H1 (cell line): ENCODE measurements around the gene ELMO1. TPM values are rescaled to one million over a fixed set of nuclear protein-coding genes. Genes with fewer than 3 reads are reported as not detected.

ENCODE experiments used
- EGR1 ChIP-seq: IDR thresholded peaks from 2 replicates; pipeline ENCODE4 v1.6.1; 2011; ENCODE audit warnings: low read depth, low read length, borderline replicate concordance
- SIN3A ChIP-seq, 2 experiments: IDR thresholded peaks in 1 of 2; conservative IDR thresholded peaks in 1 of 2; 2 replicates each; pipeline ENCODE4 v1.6.1; 2011 to 2012; ENCODE audit warnings: low read length in 2 of 2, improper control_type of control experiment in 1 of 2, low read depth in 1 of 2, mild to moderate bottlenecking in 1 of 2
- TAF7 ChIP-seq: optimal IDR thresholded peaks from 2 replicates; pipeline ENCODE3; 2011; ENCODE audit warnings: low read depth, mild to moderate bottlenecking, inconsistent platforms, low read length, moderate library complexity, borderline replicate concordance
- TEAD4 ChIP-seq: IDR thresholded peaks from 2 replicates; pipeline ENCODE4 v1.6.1; 2012; ENCODE audit warnings: low read depth, low read length, inconsistent platforms, mixed read lengths
- polyA plus RNA-seq, 7 experiments: library from polyadenylated mRNA; depleted of rRNA in 3 of 7; stranded (reverse) in 5 of 7; unstranded in 2 of 7; fragments of >200 nt in 5 of 7; fragments of 200-250 nt in 2 of 7; gene quantifications; 1 replicate in 5 of 7; 2 replicates in 1 of 7; 4 replicates in 1 of 7; pipeline versions ENCODE4 v1.2.1 to v1.2.3, GENCODE V29; 2011 to 2013; ENCODE audit warnings: missing spikeins in 2 of 7, mixed read lengths in 2 of 7
- total RNA-seq: library from RNA; stranded (reverse); fragmentation: NEBNext Ultra II Directional; extraction: Animal tissue kit (Norgen Biotek cat#: 25700); gene quantifications from 2 replicates; pipeline ENCODE4 v1.2.1, GENCODE V29; 2021
- TF ChIP-seq, protein P1 (sequence below): IDR thresholded peaks from 2 replicates; pipeline ENCODE4 v1.6.1; 2011; ENCODE audit warnings: low read length, improper control_type of control experiment

Gene ELMO1
- total and polyA plus RNA-seq, 2 of the 8 experiments (the other 6 are each of a cell fraction or from before 2014, with no cell fraction given) = 18.4 to 21.0 TPM

GRCh38 chr7:37048674-37049073, 400.0 kb downstream of the ELMO1 start (continued):
- no peak for TF ChIP-seq TAF7
- no peak for TF ChIP-seq SIN3A (conservative IDR thresholded peaks at IDR 0.05 in 1 of 2, IDR thresholded peaks at IDR 0.05 in 1 of 2; ENCODE audit: low read depth in 1 of 2, low read length in 2 of 2)
- TF ChIP-seq EGR1 = no peak
- TF ChIP-seq, protein P1, sequence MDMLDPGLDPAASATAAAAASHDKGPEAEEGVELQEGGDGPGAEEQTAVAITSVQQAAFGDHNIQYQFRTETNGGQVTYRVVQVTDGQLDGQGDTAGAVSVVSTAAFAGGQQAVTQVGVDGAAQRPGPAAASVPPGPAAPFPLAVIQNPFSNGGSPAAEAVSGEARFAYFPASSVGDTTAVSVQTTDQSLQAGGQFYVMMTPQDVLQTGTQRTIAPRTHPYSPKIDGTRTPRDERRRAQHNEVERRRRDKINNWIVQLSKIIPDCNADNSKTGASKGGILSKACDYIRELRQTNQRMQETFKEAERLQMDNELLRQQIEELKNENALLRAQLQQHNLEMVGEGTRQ = no peak
- TF ChIP-seq TEAD4 = no peak
